Subcutaneous abdominal adipose tissue (tissue), 5 donors: Measurements from ENCODE around the gene DOCK1.

Experiments
- H3K27ac ChIP-seq: one replicate; pipeline ENCODE4 v1.7.0; 2013; ENCODE audit warnings: low read depth, mild to moderate bottlenecking, inconsistent platforms, low read length, moderate library complexity
- H3K27me3 ChIP-seq, 5 donors: one replicate each; pipeline ENCODE4 v1.7.0; 2013; ENCODE audit warnings: low read length in 5 of 5, inconsistent platforms in 1 of 5; ENCODE audit not compliant: control insufficient read depth in 5 of 5, insufficient read depth in 4 of 5
- H3K36me3 ChIP-seq, 5 donors: one replicate each; pipeline ENCODE4 v1.7.0; 2013; ENCODE audit warnings: low read length in 5 of 5; ENCODE audit not compliant: control insufficient read depth in 5 of 5, insufficient read depth in 5 of 5
- H3K4me1 ChIP-seq, 5 donors: one replicate each; pipeline ENCODE4 v1.7.0; 2013; ENCODE audit warnings: low read length in 5 of 5, mild to moderate bottlenecking in 3 of 5, moderate library complexity in 1 of 5; ENCODE audit not compliant: control insufficient read depth in 5 of 5, insufficient read depth in 5 of 5
- H3K4me3 ChIP-seq, 5 donors: one replicate each; pipeline ENCODE4 v1.7.0; 2013; ENCODE audit warnings: low read length in 5 of 5, low read depth in 1 of 5
- H3K9ac ChIP-seq, 5 donors: one replicate each; pipeline ENCODE4 v1.7.0; 2013; ENCODE audit warnings: low read length in 5 of 5, mild to moderate bottlenecking in 4 of 5, moderate library complexity in 3 of 5
- H3K9me3 ChIP-seq, 5 donors: one replicate each; pipeline ENCODE4 v1.7.0; 2013; ENCODE audit warnings: low read length in 5 of 5; ENCODE audit not compliant: control insufficient read depth in 5 of 5
- donor health status: healthy.
- donor health status: healthy.
- donor health status: healthy.
- donor health status: healthy.
- donor health status: healthy.

The DOCK1 gene

GRCh38 chr10:126957111-126957510, 51.9 kb downstream of the DOCK1 start:
- Histone ChIP-seq H3K4me3 (no peak overlapping the region), H3K9me3 (peaks cover 0 to 1% (median 0%) of the 10 kb centered on the region in 5 donors), H3K9ac (no peak overlapping the region), H3K27ac (no peak overlapping the region), H3K36me3 (no peaks in the 10 kb centered on the region), H3K4me1 (peaks cover 0 to 22% (median 10%) of the 10 kb centered on the region in 5 donors), H3K27me3 (no peaks in the 10 kb centered on the region)

GRCh38 chr10:126959431-126959830, 54.2 kb downstream of the DOCK1 start:
- H3K27ac ChIP-seq: no peak overlapping the region
- H3K4me1 ChIP-seq: peaks cover 0 to 22% (median 13%) of the 10 kb centered on the region in 5 donors
- no peak overlapping the region for H3K4me3 ChIP-seq

GRCh38 chr10:126959906-126960685, 54.9 kb downstream of the DOCK1 start:
- no peaks in the 10 kb centered on the region for H3K36me3 ChIP-seq
- no peaks in the 10 kb centered on the region for H3K27me3 ChIP-seq
- no peaks in the 10 kb centered on the region for H3K9me3 ChIP-seq
- H3K4me3 ChIP-seq: no peak overlapping the region
- H3K27ac ChIP-seq: no peak overlapping the region
- H3K9ac ChIP-seq: no peak overlapping the region
- H3K4me1 ChIP-seq: peaks cover 0 to 22% (median 14%) of the 10 kb centered on the region in 5 donors

More at GRCh38 chr10:126959431-126959830, 54.2 kb downstream of the DOCK1 start:
- H3K9me3 ChIP-seq: no peaks in the 10 kb centered on the region
- no peaks in the 10 kb centered on the region for H3K27me3 ChIP-seq
- no peak overlapping the region for H3K9ac ChIP-seq
- H3K36me3 ChIP-seq: no peaks in the 10 kb centered on the region

GRCh38 chr10:126963354-126963753, 58.1 kb downstream of the DOCK1 start:
- Histone ChIP-seq H3K36me3 (peaks cover 0 to 2% (median 0%) of the 10 kb centered on the region in 5 donors), H3K9ac (no peak overlapping the region), H3K27me3 (no peaks in the 10 kb centered on the region), H3K27ac (no peak overlapping the region), H3K4me3 (no peak overlapping the region), H3K4me1 (peaks cover 0 to 13% (median 6%) of the 10 kb centered on the region in 5 donors), H3K9me3 (no peaks in the 10 kb centered on the region)

GRCh38 chr10:126964190-126964589, 59.0 kb downstream of the DOCK1 start:
- no peaks in the 10 kb centered on the region for H3K9me3 ChIP-seq
- no peak overlapping the region for H3K27ac ChIP-seq
- H3K9ac ChIP-seq: no peak overlapping the region
- H3K4me1 ChIP-seq: peaks cover 0 to 13% (median 6%) of the 10 kb centered on the region in 5 donors
- peaks cover 0 to 2% (median 0%) of the 10 kb centered on the region in 5 donors for H3K36me3 ChIP-seq
- no peaks in the 10 kb centered on the region for H3K27me3 ChIP-seq
- no peak overlapping the region for H3K4me3 ChIP-seq

- Histone ChIP-seq H3K4me1 (peaks cover 0 to 13% (median 0%) of the 10 kb centered on the region in 5 donors), H3K4me3 (no peak overlapping the region), H3K27me3 (no peaks in the 10 kb centered on the region), H3K36me3 (peaks cover 0 to 5% (median 4%) of the 10 kb centered on the region in 5 donors), H3K27ac (no peak overlapping the region), H3K9me3 (no peaks in the 10 kb centered on the region), H3K9ac (no peak overlapping the region)
Observed at GRCh38 chr10:126966938-126967337, 61.7 kb downstream of the DOCK1 start.

- Histone ChIP-seq H3K27ac (no peak overlapping the region), H3K4me1 (peaks cover 0 to 18% (median 0%) of the 10 kb centered on the region in 5 donors), H3K36me3 (peaks cover 0 to 11% (median 4%) of the 10 kb centered on the region in 5 donors), H3K27me3 (no peaks in the 10 kb centered on the region), H3K4me3 (no peak overlapping the region), H3K9me3 (no peaks in the 10 kb centered on the region), H3K9ac (no peak overlapping the region)
Observed at GRCh38 chr10:126969310-126969709, 64.1 kb downstream of the DOCK1 start.

GRCh38 chr10:126972635-126973414, 67.6 kb downstream of the DOCK1 start:
- Histone ChIP-seq H3K9me3 (no peaks in the 10 kb centered on the region), H3K4me1 (peaks cover 0 to 21% (median 0%) of the 10 kb centered on the region in 5 donors), H3K27ac (no peak overlapping the region), H3K27me3 (no peaks in the 10 kb centered on the region), H3K9ac (no peak overlapping the region), H3K36me3 (peaks cover 2 to 29% (median 21%) of the 10 kb centered on the region in 5 donors), H3K4me3 (no peak overlapping the region)

- Histone ChIP-seq H3K4me1 (peaks cover 0 to 21% (median 0%) of the 10 kb centered on the region in 5 donors), H3K4me3 (no peak overlapping the region), H3K9me3 (no peaks in the 10 kb centered on the region), H3K9ac (no peak overlapping the region), H3K27me3 (no peaks in the 10 kb centered on the region), H3K27ac (no peak overlapping the region), H3K36me3 (peaks cover 10 to 48% (median 33%) of the 10 kb centered on the region in 5 donors)
Observed at GRCh38 chr10:126975221-126975620, 70.0 kb downstream of the DOCK1 start.

GRCh38 chr10:126977216-126977615, 72.0 kb downstream of the DOCK1 start:
- H3K27me3 ChIP-seq: no peaks in the 10 kb centered on the region
- peaks cover 10 to 49% (median 32%) of the 10 kb centered on the region in 5 donors for H3K36me3 ChIP-seq
- H3K4me1 ChIP-seq: peaks cover 0 to 19% (median 0%) of the 10 kb centered on the region in 5 donors
- no peaks in the 10 kb centered on the region for H3K9me3 ChIP-seq
- H3K4me3 ChIP-seq: no peak overlapping the region
- no peak overlapping the region for H3K9ac ChIP-seq
- H3K27ac ChIP-seq: no peak overlapping the region
